Bone marrow (tissue), 2 donors: ENCODE results near the gene WNT6.

Experiments
- DNase-seq, 2 donors: peaks; one replicate each; lab custom pipeline; 2025; lab: John Stamatoyannopoulos, UW

WNT6 gene

GRCh38 chr2:218857371-218858137 lies 2.1 kb upstream of the WNT6 start:
- no peak for DNase-seq

- DNase-seq: no peak
These were observed 1.5 kb upstream of the WNT6 start for GRCh38 chr2:218858138-218858445.

DNA sequence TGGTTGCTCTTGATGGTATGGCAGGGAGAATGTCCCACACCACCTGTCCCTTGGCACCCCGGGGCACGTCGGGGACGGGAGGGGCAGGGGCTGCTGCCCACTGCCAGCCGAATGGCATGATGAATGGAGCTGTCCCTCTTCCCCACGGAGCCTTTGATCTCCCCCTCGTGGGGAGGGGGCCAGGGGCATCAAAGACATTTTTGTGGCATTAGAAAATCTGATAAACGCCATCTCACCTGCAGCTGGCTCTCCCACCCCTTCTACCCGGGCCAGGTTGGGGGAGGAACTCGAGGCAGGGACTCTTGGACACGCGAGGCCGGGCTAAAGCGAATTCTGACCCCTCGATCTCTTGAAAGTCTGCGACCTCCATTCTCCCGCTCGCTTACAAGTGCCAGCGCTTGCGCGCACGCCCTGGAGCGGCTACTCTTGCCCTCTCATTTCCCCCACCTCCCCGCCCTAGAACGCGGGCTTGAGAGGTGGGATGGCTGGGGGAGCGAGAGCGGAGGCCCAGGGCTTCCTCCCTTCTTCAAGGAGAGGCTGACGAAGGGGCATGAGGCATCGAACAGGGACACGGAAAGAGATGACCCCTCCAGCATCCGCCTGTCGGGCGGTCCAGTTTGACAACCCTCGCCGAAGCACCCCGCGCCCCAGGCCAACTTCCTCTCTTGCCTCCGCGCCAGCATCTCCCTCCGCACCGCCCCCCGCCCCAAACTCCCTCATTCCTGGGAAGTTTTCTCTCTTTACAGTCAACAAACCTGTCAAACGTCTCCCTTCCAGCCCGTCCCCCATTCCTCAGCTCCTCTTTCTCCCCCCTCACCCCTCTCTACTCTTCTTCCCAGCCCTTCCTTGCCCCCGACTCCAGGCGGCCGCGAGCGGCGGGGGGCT lies 692 bp upstream of the WNT6 start:
- no peak for DNase-seq

- no peak for DNase-seq
These were observed 605 bp downstream of the WNT6 start for GRCh38 chr2:218859988-218860831.

DNA sequence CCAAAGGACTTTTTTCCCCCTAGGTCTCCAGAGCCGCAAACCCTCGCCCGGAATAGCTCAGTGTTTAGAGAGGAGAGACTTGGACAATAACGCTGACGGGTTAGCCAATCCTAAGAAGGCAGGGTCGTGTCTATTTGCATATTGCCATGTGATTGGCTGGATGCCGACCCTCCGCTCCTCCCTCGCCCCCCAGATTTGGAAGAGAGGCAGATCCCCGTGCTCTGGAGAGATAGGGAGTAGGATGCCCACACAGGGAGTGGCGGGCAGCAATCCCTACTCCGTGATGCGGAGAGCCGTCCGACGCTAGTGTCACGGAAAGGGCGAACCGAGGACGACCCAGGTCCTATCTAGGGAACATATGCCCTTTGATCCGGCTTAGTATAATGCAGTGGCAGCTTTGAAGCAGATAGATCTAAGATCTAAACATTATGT lies 1.4 kb downstream of the WNT6 start:
- no peak for DNase-seq

- DNase-seq: no peak
These were observed 2.2 kb downstream of the WNT6 start for GRCh38 chr2:218861645-218862318.

- no peak for DNase-seq
These were observed 3.5 kb downstream of the WNT6 start for GRCh38 chr2:218863021-218863520.

DNA sequence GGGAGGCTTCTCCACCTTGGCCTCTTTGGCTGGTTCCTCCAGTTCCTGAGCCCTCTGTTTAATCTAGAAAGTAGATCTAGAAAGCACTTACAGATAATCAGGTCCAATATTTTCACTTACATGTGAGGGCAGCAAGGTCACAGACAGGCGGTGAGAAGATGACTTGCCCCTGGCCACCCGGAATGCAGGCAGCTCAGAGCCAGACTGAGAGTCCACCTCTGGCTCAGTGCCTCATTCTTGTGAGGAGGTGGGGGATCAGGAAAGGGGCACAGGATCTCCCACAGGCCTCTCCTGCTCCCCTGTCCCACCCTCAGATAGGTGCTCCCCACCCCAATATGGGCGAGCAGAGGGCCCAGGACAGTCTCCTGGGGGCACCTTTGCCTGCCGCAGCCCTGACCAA lies 5.8 kb downstream of the WNT6 start:
- no peak for DNase-seq

DNA sequence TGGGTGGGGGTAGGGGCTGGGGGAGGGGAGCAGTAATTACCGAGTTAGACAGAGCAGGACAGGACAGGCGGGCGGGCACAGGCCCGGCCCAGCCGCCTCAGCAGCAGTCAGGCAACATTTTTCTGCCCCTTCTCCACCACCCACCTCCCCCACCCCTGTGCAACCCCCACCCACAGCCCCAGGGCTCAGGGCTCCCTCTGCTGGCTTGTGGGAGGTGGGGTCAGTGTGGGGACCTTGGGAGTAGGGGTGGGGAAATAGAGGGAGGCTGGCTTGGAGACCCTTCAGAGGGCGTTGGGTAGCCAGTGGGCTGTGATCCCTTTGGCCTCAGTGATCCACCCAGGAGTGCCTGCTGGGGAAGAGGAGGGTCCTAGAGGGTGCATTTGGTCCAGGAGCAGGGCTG lies 6.4 kb downstream of the WNT6 start:
- no peak for DNase-seq

GRCh38 chr2:218867900-218868299 lies 8.3 kb downstream of the WNT6 start:
- DNase-seq: no peak

DNA sequence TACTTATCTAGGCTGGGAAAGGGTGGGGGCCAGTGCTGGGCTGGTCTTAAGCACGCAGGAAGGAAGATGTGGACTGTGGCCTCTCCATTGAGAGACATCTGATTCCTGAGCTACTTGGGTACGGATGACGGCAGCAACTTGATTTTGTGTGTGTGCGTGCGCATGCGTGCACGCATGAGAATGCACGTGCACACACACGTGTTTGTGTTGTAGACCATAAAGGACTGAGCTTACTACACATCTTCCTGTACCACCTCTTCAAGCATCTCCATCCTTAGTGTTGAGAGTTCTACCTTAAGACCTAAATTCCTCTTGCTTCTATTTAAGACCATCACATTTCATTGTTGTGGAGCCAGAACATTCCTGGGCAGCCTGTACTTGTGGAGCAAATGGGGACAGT lies 9.5 kb downstream of the WNT6 start:
- no peak for DNase-seq

DNA sequence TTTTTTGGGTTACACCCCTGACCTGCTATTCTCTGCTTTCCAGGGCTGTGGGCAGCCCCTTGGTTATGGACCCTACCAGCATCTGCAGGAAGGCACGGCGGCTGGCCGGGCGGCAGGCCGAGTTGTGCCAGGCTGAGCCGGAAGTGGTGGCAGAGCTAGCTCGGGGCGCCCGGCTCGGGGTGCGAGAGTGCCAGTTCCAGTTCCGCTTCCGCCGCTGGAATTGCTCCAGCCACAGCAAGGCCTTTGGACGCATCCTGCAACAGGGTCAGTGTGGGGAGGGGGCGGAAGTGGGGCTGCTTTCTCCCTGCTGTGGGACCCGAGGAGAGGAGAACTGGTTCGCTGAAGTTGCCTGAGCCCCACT lies 11.4 kb downstream of the WNT6 start:
- no peak for DNase-seq

- DNase-seq: no peak
These were observed 12.0 kb downstream of the WNT6 start for GRCh38 chr2:218871345-218872302.

- no peak for DNase-seq
These were observed 13.2 kb downstream of the WNT6 start for GRCh38 chr2:218872645-218873358.

DNA sequence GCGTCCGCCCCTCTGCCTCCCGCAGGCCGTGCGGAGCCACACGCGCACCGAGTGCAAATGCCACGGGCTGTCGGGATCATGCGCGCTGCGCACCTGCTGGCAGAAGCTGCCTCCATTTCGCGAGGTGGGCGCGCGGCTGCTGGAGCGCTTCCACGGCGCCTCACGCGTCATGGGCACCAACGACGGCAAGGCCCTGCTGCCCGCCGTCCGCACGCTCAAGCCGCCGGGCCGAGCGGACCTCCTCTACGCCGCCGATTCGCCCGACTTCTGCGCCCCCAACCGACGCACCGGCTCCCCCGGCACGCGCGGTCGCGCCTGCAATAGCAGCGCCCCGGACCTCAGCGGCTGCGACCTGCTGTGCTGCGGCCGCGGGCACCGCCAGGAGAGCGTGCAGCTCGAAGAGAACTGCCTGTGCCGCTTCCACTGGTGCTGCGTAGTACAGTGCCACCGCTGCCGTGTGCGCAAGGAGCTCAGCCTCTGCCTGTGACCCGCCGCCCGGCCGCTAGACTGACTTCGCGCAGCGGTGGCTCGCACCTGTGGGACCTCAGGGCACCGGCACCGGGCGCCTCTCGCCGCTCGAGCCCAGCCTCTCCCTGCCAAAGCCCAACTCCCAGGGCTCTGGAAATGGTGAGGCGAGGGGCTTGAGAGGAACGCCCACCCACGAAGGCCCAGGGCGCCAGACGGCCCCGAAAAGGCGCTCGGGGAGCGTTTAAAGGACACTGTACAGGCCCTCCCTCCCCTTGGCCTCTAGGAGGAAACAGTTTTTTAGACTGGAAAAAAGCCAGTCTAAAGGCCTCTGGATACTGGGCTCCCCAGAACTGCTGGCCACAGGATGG lies 14.0 kb downstream of the WNT6 start:
- no peak for DNase-seq

GRCh38 chr2:218875692-218876246 lies 16.2 kb downstream of the WNT6 start:
- DNase-seq: no peak

GRCh38 chr2:218876562-218877219 lies 17.1 kb downstream of the WNT6 start:
- peak in 1 of 2 donors; percentile 39 for DNase-seq

- DNase-seq: no peak
These were observed 17.7 kb downstream of the WNT6 start for GRCh38 chr2:218877331-218877730.
